ENCODE measurements around the gene HRH2.

DNA sequence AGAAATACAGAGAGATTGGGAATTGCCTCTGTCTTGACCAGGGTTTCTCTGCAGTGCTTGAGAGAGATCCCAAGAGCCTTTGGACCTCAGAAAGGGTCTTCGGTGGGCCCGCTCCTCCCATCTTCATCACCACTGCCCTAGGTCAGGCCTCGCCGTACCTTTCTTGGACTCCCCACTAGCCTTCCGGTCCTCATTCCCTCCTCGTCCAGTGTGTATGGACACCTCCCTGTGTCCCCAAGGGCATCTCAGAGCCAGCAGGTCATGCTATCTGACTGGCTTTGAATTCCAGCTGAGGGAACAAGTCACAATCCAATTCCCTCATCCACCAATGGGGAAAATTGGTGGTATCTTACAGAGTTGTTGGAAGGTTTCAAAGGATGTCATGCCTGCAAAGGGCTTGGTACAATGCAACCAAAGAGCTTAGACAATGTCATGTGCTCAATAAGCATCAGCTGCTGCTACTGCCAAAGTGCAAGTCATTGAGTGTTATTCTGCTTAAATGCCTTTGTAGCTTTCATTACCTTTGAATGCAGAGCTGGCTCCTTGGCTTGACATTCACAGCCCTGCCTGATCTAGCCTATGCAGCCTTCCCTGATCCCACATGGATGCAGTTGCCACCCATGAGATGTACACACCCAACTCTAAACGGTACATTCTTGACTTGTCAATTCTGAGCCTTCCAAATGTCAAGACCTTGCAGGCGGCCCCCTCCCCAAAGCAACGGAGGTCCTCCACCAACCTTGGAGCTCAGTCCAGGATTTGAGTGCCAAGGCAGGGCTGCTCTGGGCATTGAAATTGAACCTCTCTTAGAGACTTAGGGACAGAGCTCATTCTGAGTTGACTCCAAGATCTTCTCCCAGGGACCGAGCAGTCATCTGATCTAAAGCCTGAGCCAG is 58.0 kb downstream of the HRH2 start:
- TF ChIP-seq, protein P1, sequence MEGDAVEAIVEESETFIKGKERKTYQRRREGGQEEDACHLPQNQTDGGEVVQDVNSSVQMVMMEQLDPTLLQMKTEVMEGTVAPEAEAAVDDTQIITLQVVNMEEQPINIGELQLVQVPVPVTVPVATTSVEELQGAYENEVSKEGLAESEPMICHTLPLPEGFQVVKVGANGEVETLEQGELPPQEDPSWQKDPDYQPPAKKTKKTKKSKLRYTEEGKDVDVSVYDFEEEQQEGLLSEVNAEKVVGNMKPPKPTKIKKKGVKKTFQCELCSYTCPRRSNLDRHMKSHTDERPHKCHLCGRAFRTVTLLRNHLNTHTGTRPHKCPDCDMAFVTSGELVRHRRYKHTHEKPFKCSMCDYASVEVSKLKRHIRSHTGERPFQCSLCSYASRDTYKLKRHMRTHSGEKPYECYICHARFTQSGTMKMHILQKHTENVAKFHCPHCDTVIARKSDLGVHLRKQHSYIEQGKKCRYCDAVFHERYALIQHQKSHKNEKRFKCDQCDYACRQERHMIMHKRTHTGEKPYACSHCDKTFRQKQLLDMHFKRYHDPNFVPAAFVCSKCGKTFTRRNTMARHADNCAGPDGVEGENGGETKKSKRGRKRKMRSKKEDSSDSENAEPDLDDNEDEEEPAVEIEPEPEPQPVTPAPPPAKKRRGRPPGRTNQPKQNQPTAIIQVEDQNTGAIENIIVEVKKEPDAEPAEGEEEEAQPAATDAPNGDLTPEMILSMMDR (IDR thresholded peaks at IDR 0.05; ENCODE audit: low read depth, low read length) = no peak
- TF ChIP-seq EZH2phosphoT487 (IDR thresholded peaks at IDR 0.05; ENCODE audit: low read depth) = no peak
